MCF 10A (cell line): Measurements from ENCODE around the gene HCK. TPM values are rescaled to one million over a fixed set of nuclear protein-coding genes. Genes with fewer than 3 reads are reported as not detected.
A peak's percentile ranks its signal among the peaks of the same experiment; 100 is the strongest.

Source experiments
- BruUV-seq: library from RNA; stranded (reverse); fragments of 400-500 nt; replicated peaks from 2 replicates; lab custom pipeline; 2021; lab: Mats Ljungman, UMichigan
- CTCF ChIA-PET: fragments of 300-600 bp; sonication (Branson Sonifier 250); formaldehyde crosslinking; extraction: SDS; loops from one replicate; lab custom pipeline; 2021; ENCODE audit warnings: antibody characterized with exemption, inconsistent platforms; lab: Yijun Ruan, JAX
- POLR2A ChIA-PET: fragments of 300-600, 350-650 bp; sonication (Branson Sonifier 250); formaldehyde crosslinking; extraction: SDS; loops from one replicate; lab custom pipeline; 2020; ENCODE audit warnings: antibody characterized with exemption, inconsistent platforms; lab: Yijun Ruan, JAX
- DNase-seq: peaks from one replicate; pipeline ENCODE4 v3.0.0-alpha.2; 2018; ENCODE audit not compliant: unreplicated experiment
- H3K27ac Mint-ChIP-seq: one replicate; pipeline ENCODE4 v1.8.0; 2022; ENCODE audit warnings: mild to moderate bottlenecking, low read depth, mixed read lengths; ENCODE audit not compliant: unreplicated experiment
- H3K27me3 Mint-ChIP-seq: one replicate; pipeline ENCODE4 v1.8.0; 2022; ENCODE audit warnings: mixed read lengths; ENCODE audit not compliant: insufficient read depth, unreplicated experiment
- H3K36me3 Mint-ChIP-seq: one replicate; pipeline ENCODE4 v1.8.0; 2022; ENCODE audit warnings: mild to moderate bottlenecking, moderate library complexity, mixed read lengths; ENCODE audit not compliant: insufficient read depth, unreplicated experiment
- H3K4me1 Mint-ChIP-seq: one replicate; pipeline ENCODE4 v1.8.0; 2022; ENCODE audit warnings: mixed read lengths; ENCODE audit not compliant: insufficient read depth, unreplicated experiment
- H3K4me3 Mint-ChIP-seq: one replicate; pipeline ENCODE4 v1.8.0; 2022; ENCODE audit warnings: mild to moderate bottlenecking, moderate library complexity, mixed read lengths; ENCODE audit not compliant: unreplicated experiment
- H3K9me3 Mint-ChIP-seq: one replicate; pipeline ENCODE4 v1.8.0; 2022; ENCODE audit warnings: mixed read lengths; ENCODE audit not compliant: unreplicated experiment
- intact Hi-C: fragments of 100-400 bp; cut with micrococcal nuclease; formaldehyde crosslinking; loops from 2 replicates; pipeline ENCODE4 v1.14.1; 2022
- total RNA-seq: library from RNA; stranded (reverse); gene quantifications from 2 replicates; pipeline ENCODE4 v1.2.3, GENCODE V29; 2022
- TF ChIP-seq, protein P1 (sequence below): fragments of 200-600 bp; IDR thresholded peaks from one replicate; pipeline ENCODE4 v1.8.0; 2022; ENCODE audit warnings: antibody characterized with exemption, mild to moderate bottlenecking; ENCODE audit not compliant: unreplicated experiment

Gene HCK
- total RNA-seq, 1 experiment from 2014 or later: not detected

DNA sequence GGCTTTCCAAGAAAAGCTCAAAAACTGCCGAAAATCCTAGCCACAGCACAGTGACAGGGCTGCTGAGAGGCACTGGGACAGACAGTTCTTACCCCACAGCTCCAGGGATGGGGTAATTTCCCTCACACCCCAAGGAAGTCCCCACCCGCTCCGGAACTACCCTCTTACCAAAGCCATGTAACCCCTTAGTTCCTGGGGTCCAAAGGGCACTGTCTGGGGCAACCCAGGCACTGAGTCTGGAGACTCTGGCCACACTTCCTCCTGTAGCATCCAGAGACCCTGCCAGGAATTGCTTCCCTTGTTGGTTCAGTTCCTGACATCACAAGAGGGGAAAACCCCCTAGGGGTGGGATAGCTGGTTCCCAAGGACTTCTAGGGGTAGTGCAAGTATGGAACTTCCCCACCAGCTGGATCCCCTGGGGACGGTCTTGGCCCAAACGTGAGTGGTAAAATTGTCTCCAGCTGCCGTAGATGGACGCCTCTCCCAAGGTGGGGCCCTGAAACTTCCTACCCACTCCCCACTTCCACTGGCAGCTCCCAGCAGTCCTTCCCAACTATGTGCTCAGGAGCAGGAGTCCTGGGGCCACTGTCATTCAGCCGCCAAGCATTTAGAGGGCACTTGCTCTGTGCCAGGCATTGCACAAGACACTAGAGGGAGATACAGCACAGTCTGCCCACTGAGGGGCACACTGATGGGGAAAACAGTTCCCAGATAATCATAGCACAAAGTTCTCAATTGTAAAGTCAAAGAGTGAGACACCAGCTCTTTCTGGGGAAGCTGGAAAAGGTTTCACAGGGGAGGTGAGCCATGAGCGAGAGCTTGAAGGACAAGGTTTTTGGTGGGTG lies 17.2 kb upstream of the HCK start:
- peaks cover 57% of the 10 kb centered on the region for H3K27me3 Mint-ChIP-seq
- no peak overlapping the region for H3K4me3 Mint-ChIP-seq
- ChIA-PET CTCF (interaction anchor here (0.6 to 12.2 kb wide), 16 partner anchors 9 to 472 kb away, joined by 3 to 180 read pairs (median 4); no protein-coding TSS in a partner anchor), POLR2A (no interaction called here)
- H3K36me3 Mint-ChIP-seq: no peaks in the 10 kb centered on the region
- no peak overlapping the region for H3K27ac Mint-ChIP-seq
- TF ChIP-seq, protein P1, sequence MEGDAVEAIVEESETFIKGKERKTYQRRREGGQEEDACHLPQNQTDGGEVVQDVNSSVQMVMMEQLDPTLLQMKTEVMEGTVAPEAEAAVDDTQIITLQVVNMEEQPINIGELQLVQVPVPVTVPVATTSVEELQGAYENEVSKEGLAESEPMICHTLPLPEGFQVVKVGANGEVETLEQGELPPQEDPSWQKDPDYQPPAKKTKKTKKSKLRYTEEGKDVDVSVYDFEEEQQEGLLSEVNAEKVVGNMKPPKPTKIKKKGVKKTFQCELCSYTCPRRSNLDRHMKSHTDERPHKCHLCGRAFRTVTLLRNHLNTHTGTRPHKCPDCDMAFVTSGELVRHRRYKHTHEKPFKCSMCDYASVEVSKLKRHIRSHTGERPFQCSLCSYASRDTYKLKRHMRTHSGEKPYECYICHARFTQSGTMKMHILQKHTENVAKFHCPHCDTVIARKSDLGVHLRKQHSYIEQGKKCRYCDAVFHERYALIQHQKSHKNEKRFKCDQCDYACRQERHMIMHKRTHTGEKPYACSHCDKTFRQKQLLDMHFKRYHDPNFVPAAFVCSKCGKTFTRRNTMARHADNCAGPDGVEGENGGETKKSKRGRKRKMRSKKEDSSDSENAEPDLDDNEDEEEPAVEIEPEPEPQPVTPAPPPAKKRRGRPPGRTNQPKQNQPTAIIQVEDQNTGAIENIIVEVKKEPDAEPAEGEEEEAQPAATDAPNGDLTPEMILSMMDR: peak; percentile 10
- no TSS peak for BruUV-seq
- intact Hi-C loops: loop anchor here (2.0 to 5.0 kb wide), 4 partner anchors 58 to 617 kb away; partner anchors contain the start of genes PDRG1, PLAGL2 and POFUT1
- peaks cover 15% of the 10 kb centered on the region for H3K4me1 Mint-ChIP-seq
- no peaks in the 10 kb centered on the region for H3K9me3 Mint-ChIP-seq
- peak; percentile 16 for DNase-seq

GRCh38 chr20:32035426-32035779 lies 16.6 kb upstream of the HCK start:
- ChIA-PET POLR2A (no interaction called here), CTCF (interaction anchor here (1.1 to 12.2 kb wide), 11 partner anchors 18 to 473 kb away, joined by 3 to 180 read pairs (median 4); no protein-coding TSS in a partner anchor)
- BruUV-seq: no TSS peak
- no peak for DNase-seq
- TF ChIP-seq, protein P1: no peak
- Mint-ChIP-seq H3K4me3 (no peak overlapping the region), H3K9me3 (no peaks in the 10 kb centered on the region), H3K36me3 (no peaks in the 10 kb centered on the region), H3K4me1 (peaks cover 15% of the 10 kb centered on the region), H3K27ac (no peak overlapping the region), H3K27me3 (peaks cover 63% of the 10 kb centered on the region)
- intact Hi-C loops: loop anchor here (2.0 kb wide), 1 partner anchor 57 kb away; no protein-coding TSS in a partner anchor

DNA sequence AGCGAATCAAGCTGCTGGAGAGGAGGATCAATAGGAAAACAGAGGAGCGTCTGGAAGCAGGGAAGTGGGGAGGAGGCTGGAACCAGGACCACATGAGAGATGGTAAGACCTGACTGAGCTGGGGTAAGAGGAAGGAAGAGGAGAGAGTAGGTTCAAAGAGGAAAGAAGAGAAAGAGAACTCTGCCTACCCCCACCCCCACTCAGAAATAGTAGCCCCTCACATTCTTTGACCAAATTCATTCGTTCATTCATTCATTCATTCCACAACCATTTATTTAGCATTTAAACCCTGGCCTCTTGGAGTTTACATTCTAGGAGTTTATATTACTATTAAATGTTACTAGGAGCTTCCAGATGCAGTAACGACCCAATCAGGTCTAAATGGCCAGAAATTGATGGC lies 15.8 kb upstream of the HCK start:
- ChIA-PET POLR2A (no interaction called here), CTCF (interaction anchor here (0.9 to 12.2 kb wide), 5 partner anchors 29 to 190 kb away, joined by 3 to 180 read pairs (median 5); no protein-coding TSS in a partner anchor)
- DNase-seq: no peak
- Mint-ChIP-seq H3K9me3 (no peaks in the 10 kb centered on the region), H3K36me3 (no peaks in the 10 kb centered on the region), H3K4me3 (no peak overlapping the region), H3K4me1 (peaks cover 15% of the 10 kb centered on the region), H3K27ac (no peak overlapping the region), H3K27me3 (peaks cover 71% of the 10 kb centered on the region)
- TF ChIP-seq, protein P1: no peak
- intact Hi-C loops: no loop called here
- BruUV-seq: TSS peak; percentile 48
